H4 (cell line): ENCODE results near the gene RERE. TPM values are rescaled to one million over a fixed set of nuclear protein-coding genes. Genes with fewer than 3 reads are reported as not detected.
A peak's percentile ranks its signal among the peaks of the same experiment; 100 is the strongest.

ENCODE experiments used
- DNase-seq: peaks from one replicate; pipeline ENCODE4 v3.0.0-alpha.2; 2015; ENCODE audit warnings: low spot score
- total RNA-seq: library from RNA; depleted of rRNA; stranded (reverse); fragments of >200 nt; shearing (Covaris generic); gene quantifications from 2 replicates; pipeline ENCODE4 v1.2.3, GENCODE V29; 2014

The RERE gene
- total RNA-seq, 1 experiment from 2014 or later, result 19.1 TPM

- peak; percentile 41 for DNase-seq
These were observed 149.4 kb downstream of the RERE start for GRCh38 chr1:8667869-8668594.

GRCh38 chr1:8666389-8667167, 150.9 kb downstream of the RERE start:
- no peak for DNase-seq

GRCh38 chr1:8665833-8666232, 151.6 kb downstream of the RERE start:
- DNase-seq, result no peak

- DNase-seq, result no peak
These were observed 152.6 kb downstream of the RERE start for GRCh38 chr1:8664887-8665286.

- DNase-seq, result no peak
These were observed 153.5 kb downstream of the RERE start for GRCh38 chr1:8663915-8664329.

- DNase-seq, result no peak
These were observed 154.2 kb downstream of the RERE start for GRCh38 chr1:8663090-8663802.

GRCh38 chr1:8662380-8663072, 154.9 kb downstream of the RERE start:
- DNase-seq, result no peak

- peak; percentile 39 for DNase-seq
These were observed 156.0 kb downstream of the RERE start for GRCh38 chr1:8661185-8662110.

GRCh38 chr1:8660411-8660828, 157.0 kb downstream of the RERE start:
- DNase-seq, result no peak

- DNase-seq, result no peak
These were observed 157.8 kb downstream of the RERE start for GRCh38 chr1:8659593-8659992.

GRCh38 chr1:8653878-8654277, 163.6 kb downstream of the RERE start:
- no peak for DNase-seq

GRCh38 chr1:8652467-8653046, 164.9 kb downstream of the RERE start:
- DNase-seq, result no peak

GRCh38 chr1:8651962-8652361, 165.5 kb downstream of the RERE start:
- DNase-seq, result no peak

GRCh38 chr1:8651236-8651890, 166.1 kb downstream of the RERE start:
- DNase-seq, result no peak

GRCh38 chr1:8649875-8650274, 167.6 kb downstream of the RERE start:
- no peak for DNase-seq

GRCh38 chr1:8649027-8649426, 168.4 kb downstream of the RERE start:
- DNase-seq, result no peak

- no peak for DNase-seq
These were observed 170.4 kb downstream of the RERE start for GRCh38 chr1:8646996-8647395.

GRCh38 chr1:8646189-8646588, 171.3 kb downstream of the RERE start:
- DNase-seq, result no peak

- DNase-seq, result no peak
These were observed 173.6 kb downstream of the RERE start for GRCh38 chr1:8643542-8644536.
